GM20000 (cell line): ENCODE measurements around the gene IRF4.

Source experiments
- DNase-seq: peaks from one replicate; pipeline ENCODE4 v3.0.0; 2012; ENCODE audit warnings: low spot score
- TF ChIP-seq, protein P1 (sequence below): IDR thresholded peaks from 2 replicates; pipeline ENCODE4 v1.5.1; 2012; ENCODE audit warnings: mild to moderate bottlenecking, control low read depth; ENCODE audit errors: extremely low read depth, missing control alignments

The IRF4 gene

DNA sequence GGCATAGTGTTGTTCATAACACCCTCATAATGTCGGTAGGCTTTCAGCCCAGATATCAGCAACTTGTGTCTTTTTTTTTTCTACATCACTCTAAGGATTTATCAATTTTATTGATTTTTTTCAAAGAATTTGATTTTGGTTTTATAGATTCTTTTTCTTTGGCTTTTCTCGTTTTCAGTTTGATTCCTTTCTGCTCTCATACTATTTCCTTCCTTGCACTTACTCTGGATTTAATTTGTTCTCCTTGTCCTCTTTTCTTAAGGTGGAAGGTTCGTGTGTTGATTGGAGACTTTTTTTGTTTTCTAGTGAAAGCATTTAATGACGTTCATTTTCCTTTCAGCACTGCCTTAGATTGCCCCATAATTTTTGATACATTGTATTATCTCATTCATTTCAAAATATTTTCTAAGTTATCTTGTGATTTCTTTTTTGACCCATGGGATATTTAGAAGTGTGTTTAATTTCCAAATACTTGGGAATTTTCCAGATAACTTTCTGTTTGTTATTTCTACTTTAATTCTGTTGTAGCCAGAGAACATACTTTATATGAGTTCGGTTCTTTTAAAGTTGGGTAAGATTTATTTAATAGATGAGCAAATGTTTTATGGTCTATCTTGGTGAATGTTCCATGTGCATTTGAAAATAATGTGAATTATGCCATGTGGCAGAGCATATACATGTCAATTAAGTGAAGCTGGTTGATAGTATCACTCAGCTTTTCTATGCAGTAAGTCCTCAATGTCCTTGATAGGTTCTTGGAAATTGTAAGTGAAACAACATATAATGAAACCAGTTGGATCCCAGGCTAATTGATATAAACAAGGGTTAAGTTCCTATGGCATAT, 62.8 kb downstream of the IRF4 start:
- DNase-seq = no peak
- TF ChIP-seq, protein P1, sequence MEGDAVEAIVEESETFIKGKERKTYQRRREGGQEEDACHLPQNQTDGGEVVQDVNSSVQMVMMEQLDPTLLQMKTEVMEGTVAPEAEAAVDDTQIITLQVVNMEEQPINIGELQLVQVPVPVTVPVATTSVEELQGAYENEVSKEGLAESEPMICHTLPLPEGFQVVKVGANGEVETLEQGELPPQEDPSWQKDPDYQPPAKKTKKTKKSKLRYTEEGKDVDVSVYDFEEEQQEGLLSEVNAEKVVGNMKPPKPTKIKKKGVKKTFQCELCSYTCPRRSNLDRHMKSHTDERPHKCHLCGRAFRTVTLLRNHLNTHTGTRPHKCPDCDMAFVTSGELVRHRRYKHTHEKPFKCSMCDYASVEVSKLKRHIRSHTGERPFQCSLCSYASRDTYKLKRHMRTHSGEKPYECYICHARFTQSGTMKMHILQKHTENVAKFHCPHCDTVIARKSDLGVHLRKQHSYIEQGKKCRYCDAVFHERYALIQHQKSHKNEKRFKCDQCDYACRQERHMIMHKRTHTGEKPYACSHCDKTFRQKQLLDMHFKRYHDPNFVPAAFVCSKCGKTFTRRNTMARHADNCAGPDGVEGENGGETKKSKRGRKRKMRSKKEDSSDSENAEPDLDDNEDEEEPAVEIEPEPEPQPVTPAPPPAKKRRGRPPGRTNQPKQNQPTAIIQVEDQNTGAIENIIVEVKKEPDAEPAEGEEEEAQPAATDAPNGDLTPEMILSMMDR = no peak

DNA sequence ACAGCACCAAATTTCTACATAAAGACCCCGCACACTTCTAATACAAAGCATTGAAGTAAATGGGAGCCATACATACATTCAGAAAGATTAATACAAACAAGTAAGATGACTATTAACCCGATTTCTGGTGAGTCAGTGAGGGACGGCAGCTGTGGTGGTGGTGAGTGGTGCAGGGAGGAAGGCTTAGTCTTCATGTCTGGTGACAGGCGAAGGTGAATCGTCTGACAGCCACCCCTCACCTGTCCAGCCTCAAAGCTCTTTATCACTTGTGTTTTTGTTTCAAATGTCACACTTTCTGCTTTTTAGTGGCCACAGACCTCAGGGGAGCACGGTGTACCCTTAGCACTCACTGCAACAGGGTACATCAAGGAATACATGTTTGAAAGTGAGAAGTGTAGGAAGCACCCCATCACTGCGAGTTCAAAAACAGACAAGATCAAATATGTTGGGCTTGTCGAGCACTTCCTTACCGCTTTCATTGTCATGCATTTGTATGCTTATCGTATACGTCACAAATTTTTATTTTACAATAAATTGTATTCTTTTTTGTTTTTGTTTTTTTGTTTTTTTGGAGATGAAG, 63.5 kb downstream of the IRF4 start:
- no peak for DNase-seq

DNA sequence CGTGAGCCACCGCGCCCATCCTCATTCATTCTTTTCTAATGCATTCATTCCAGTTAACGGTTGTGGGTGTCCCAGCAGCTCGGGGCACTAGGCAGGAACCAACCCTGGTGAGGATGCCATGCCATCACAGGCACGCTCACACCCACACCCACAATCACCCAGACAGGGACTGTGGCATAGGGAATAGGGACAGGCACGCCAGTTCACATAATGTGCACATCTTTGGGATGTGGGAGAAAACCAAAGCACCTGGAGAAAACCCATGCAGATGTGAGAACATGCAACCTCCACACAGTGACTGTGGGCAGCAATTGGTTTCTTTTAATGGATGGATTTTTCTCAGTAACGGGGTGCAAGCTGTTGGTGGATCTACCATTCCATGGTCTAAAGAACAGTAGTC, 64.3 kb downstream of the IRF4 start:
- DNase-seq = no peak
- TF ChIP-seq, protein P1 = no peak

More for the DNA sequence above, 63.5 kb downstream of the IRF4 start:
- TF ChIP-seq, protein P1 = no peak

DNA sequence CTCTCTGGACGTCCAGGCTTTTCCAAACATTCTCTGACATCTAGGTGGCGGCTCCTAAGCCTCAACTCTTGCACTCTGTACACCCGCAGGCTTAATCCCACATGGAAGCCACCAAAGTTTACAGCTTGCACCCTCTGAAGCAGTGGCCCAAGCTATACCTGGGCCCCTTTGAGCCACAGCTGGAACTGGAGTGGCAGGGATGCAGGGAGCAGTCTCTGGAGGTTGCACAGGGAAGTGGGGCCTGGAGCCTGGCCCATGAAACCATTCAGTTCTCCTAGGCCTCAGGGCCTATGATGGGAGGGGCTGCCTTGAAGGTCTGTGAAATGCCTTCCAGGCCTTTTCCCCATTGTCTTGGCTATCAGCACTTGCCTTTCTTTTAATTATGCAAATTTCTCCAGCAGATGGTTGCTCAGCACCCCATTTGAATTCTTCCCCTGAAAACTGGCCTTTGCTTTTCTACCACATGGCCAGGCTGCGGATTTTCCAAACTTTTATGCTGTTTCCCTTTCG, 64.9 kb downstream of the IRF4 start:
- TF ChIP-seq, protein P1 = no peak
- DNase-seq = no peak

DNA sequence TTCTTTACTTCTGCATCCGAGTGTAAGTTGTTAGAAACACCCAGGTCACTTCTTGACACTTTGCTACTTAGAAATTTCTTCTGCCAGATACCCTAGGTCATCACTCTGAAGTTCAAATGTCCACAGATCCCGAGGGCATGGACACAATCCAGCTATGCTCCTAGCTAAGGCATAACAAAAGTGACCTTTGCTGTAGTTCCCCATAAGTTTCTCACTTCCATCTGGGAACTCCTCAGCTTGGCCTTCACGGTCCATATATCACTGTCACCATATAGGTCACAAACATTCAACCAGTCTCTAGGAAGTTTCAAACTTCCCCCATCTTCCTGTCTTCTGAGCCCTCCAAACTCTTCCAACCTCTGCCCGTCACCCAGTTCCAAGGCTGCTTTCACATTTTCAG, 65.3 kb downstream of the IRF4 start:
- DNase-seq = no peak
- TF ChIP-seq, protein P1 = no peak
